ENCODE measurements around the gene RGMB. TPM values are rescaled to one million over a fixed set of nuclear protein-coding genes. Genes with fewer than 3 reads are reported as not detected.
A peak's percentile ranks its signal among the peaks of the same experiment; 100 is the strongest.
"Not testable (repeated sequence)": the region's sequence is repeated elsewhere in the genome, so short reads cannot be mapped to it uniquely, and the experiment has no call there.

The RGMB gene
- total RNA-seq, 3 donors from 2014 or later (not counting 1 experiment from before 2014, with no cell fraction given): 0.35 to 1.5 (median 0.86) TPM

DNA sequence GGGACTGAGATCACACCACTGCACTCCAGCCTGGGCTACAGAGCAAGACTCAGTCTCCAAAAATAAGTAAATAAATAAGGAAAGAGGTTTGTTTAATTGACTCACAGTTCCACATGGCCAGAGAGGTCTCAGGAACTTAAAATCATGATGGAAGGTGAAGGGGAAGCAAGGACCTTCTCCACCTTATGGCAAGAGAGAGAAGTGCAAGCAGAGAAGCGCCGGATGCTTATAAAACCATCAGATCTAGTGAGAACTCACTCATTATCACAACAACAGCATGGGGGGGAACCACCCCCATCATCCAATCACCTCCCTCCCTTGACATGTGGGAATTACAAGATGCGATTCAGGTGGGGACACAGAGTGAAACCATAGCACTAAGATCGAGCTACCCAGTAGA, 22.8 kb upstream of the RGMB start:
- Mint-ChIP-seq H3K9me3 (peaks cover 3% of the 10 kb centered on the region in 2 donors), H3K27ac (no peak overlapping the region), H3K36me3 (no peaks in the 10 kb centered on the region), H3K27me3 (ENCODE audit: low read depth in 2 of 2) (peaks cover 10 to 13% of the 10 kb centered on the region in 2 donors), H3K4me1 (no peaks in the 10 kb centered on the region), H3K4me3 (no peak overlapping the region)
- no peaks in the 10 kb centered on the region for H3K36me3 ChIP-seq (ENCODE audit: control insufficient read depth, insufficient read depth, low read length)
- peaks cover 2% of the 10 kb centered on the region for H3K9me3 ChIP-seq (ENCODE audit: control insufficient read depth, insufficient read depth, low read length)
- no peak overlapping the region for H3K4me3 ChIP-seq (ENCODE audit: low read length)
- intact Hi-C loops (cut with micrococcal nuclease): no loop called here
- ATAC-seq (no peak), DNase-seq (peak in 1 of 2 donors; percentile 18)
- peaks cover 4% of the 10 kb centered on the region for H3K27me3 ChIP-seq (ENCODE audit: control insufficient read depth, insufficient read depth, low read length)
- H3K4me1 ChIP-seq (ENCODE audit: control insufficient read depth, insufficient read depth, low read length): no peaks in the 10 kb centered on the region
- H3K27ac ChIP-seq (ENCODE audit: low read length): no peak overlapping the region
- TF ChIP-seq, protein P1, sequence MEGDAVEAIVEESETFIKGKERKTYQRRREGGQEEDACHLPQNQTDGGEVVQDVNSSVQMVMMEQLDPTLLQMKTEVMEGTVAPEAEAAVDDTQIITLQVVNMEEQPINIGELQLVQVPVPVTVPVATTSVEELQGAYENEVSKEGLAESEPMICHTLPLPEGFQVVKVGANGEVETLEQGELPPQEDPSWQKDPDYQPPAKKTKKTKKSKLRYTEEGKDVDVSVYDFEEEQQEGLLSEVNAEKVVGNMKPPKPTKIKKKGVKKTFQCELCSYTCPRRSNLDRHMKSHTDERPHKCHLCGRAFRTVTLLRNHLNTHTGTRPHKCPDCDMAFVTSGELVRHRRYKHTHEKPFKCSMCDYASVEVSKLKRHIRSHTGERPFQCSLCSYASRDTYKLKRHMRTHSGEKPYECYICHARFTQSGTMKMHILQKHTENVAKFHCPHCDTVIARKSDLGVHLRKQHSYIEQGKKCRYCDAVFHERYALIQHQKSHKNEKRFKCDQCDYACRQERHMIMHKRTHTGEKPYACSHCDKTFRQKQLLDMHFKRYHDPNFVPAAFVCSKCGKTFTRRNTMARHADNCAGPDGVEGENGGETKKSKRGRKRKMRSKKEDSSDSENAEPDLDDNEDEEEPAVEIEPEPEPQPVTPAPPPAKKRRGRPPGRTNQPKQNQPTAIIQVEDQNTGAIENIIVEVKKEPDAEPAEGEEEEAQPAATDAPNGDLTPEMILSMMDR (IDR thresholded peaks at IDR 0.05): no peak
- 92% methylated on average over 4 of the region's 4 CpGs for WGBS (ENCODE audit: insufficient coverage)

DNA sequence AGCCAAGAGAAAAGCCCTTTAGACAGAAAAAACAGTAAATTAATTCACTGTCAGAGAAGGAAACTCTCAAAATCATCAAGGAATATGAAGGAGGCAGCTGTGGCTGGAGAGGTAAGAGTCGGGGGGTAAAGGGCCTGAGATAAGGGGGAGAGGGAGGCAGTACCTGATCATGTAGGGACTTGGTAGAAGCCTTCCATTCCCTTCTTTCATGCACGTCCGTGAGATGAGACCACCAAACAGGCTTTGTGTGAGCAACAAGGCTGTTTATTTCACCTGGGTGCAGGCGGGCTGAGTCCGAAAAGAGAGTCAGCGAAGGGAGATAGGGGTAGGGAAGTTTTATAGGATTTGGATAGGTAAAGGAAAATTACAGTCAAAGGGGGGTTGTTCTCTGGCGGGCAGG, 21.1 kb upstream of the RGMB start:
- intact Hi-C loops (cut with micrococcal nuclease); H3K36me3 ChIP-seq (ENCODE audit: control insufficient read depth, insufficient read depth, low read length); H3K4me3 Mint-ChIP-seq; H3K9me3 ChIP-seq (ENCODE audit: control insufficient read depth, insufficient read depth, low read length); H3K27ac ChIP-seq (ENCODE audit: low read length); H3K4me1 Mint-ChIP-seq; H3K36me3 Mint-ChIP-seq; ATAC-seq; H3K27me3 ChIP-seq (ENCODE audit: control insufficient read depth, insufficient read depth, low read length); DNase-seq; H3K4me1 ChIP-seq (ENCODE audit: control insufficient read depth, insufficient read depth, low read length); H3K27ac Mint-ChIP-seq; H3K9me3 Mint-ChIP-seq; H3K4me3 ChIP-seq (ENCODE audit: low read length): not testable (repeated sequence)
- WGBS (ENCODE audit: insufficient coverage): 90% methylated on average over 7 of the region's 7 CpGs
- peaks cover 10 to 16% of the 10 kb centered on the region in 2 donors for H3K27me3 Mint-ChIP-seq (ENCODE audit: low read depth in 2 of 2)

GRCh38 chr5:98752801-98753200, 20.7 kb upstream of the RGMB start:
- H3K4me1 Mint-ChIP-seq; ATAC-seq; H3K9me3 Mint-ChIP-seq; H3K27me3 ChIP-seq (ENCODE audit: control insufficient read depth, insufficient read depth, low read length); H3K36me3 Mint-ChIP-seq; H3K27ac ChIP-seq (ENCODE audit: low read length); H3K4me1 ChIP-seq (ENCODE audit: control insufficient read depth, insufficient read depth, low read length); H3K27ac Mint-ChIP-seq; H3K9me3 ChIP-seq (ENCODE audit: control insufficient read depth, insufficient read depth, low read length); DNase-seq; H3K36me3 ChIP-seq (ENCODE audit: control insufficient read depth, insufficient read depth, low read length); H3K4me3 ChIP-seq (ENCODE audit: low read length); intact Hi-C loops (cut with micrococcal nuclease); H3K4me3 Mint-ChIP-seq: not testable (repeated sequence)
- WGBS (ENCODE audit: insufficient coverage): no CpG with 5 or more reads among the region's 1 CpG
- H3K27me3 Mint-ChIP-seq (ENCODE audit: low read depth in 2 of 2): peaks cover 10 to 18% of the 10 kb centered on the region in 2 donors

DNA sequence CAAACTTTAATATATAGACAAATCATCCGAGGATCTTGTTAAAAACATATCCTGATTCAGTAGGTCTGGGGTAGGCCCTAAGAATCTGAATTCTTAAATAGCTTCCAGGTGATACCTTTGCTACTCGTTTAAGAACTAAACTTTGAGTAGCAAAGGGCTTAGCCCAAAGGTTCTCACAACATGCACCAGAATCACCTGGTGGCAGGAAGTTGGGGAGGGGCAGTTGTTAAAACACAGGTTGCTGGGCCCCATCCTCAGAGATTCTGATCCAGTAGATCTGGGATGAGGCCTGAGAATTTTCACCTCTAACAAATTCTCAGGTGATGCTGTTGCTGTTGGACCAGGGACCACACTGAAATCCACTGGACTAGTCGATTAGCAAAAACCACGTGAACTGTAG, 20.0 kb upstream of the RGMB start:
- H3K4me3 Mint-ChIP-seq: no peak overlapping the region
- 84% methylated on average over 4 of the region's 4 CpGs for WGBS (ENCODE audit: insufficient coverage)
- DNase-seq: no peak

More for the DNA sequence above, 20.0 kb upstream of the RGMB start:
- Mint-ChIP-seq H3K36me3 (no peaks in the 10 kb centered on the region), H3K4me1 (no peaks in the 10 kb centered on the region), H3K27me3 (ENCODE audit: low read depth in 2 of 2) (peaks cover 10 to 19% of the 10 kb centered on the region in 2 donors), H3K9me3 (no peaks in the 10 kb centered on the region), H3K27ac (no peak overlapping the region)
- H3K4me1 ChIP-seq (ENCODE audit: control insufficient read depth, insufficient read depth, low read length): no peaks in the 10 kb centered on the region
- TF ChIP-seq, protein P1 (IDR thresholded peaks at IDR 0.05): no peak
- no peak overlapping the region for H3K27ac ChIP-seq (ENCODE audit: low read length)
- peaks cover 10% of the 10 kb centered on the region for H3K27me3 ChIP-seq (ENCODE audit: control insufficient read depth, insufficient read depth, low read length)
- no peaks in the 10 kb centered on the region for H3K36me3 ChIP-seq (ENCODE audit: control insufficient read depth, insufficient read depth, low read length)
- no peaks in the 10 kb centered on the region for H3K9me3 ChIP-seq (ENCODE audit: control insufficient read depth, insufficient read depth, low read length)
- H3K4me3 ChIP-seq (ENCODE audit: low read length): no peak overlapping the region
- intact Hi-C loops (cut with micrococcal nuclease): no loop called here
- no peak for ATAC-seq
